Right lobe of liver (tissue), 6 donors: ENCODE data around the gene TMEM144. TPM values are rescaled to one million over a fixed set of nuclear protein-coding genes. Genes with fewer than 3 reads are reported as not detected.

Experiments
- ATAC-seq, 4 donors: fragments of 200-7000 bp; cut with Tn5 transposase; one replicate each; pipeline ENCODE4 v1.9.1; 2020; ENCODE audit warnings: mild to moderate bottlenecking in 4 of 4, moderate library complexity in 4 of 4
- DNase-seq, 3 donors: peaks; one replicate each; pipeline ENCODE4 v3.0.0-alpha.2; 2020
- H3K27ac ChIP-seq, 3 donors: fragments of 200-600 bp; one replicate each; pipeline ENCODE4 v1.8.0; 2022
- H3K27me3 ChIP-seq, 2 donors: fragments of 200-600 bp; one replicate each; pipeline ENCODE4 v1.8.0; 2022
- H3K36me3 ChIP-seq, 4 donors: fragments of 200-600 bp; sonication (generic) in 1 of 4; one replicate each; pipeline versions ENCODE4 v1.5.1 to v1.8.0; 2017 to 2022; ENCODE audit warnings: control low read depth in 1 of 4
- H3K4me1 ChIP-seq, 4 donors: fragments of 200-600 bp; sonication (generic) in 1 of 4; one replicate each; pipeline versions ENCODE4 v1.5.1 to v1.8.0; 2017 to 2022; ENCODE audit warnings: control low read depth in 1 of 4
- H3K4me3 ChIP-seq, 3 donors: fragments of 200-600 bp; one replicate each; pipeline ENCODE4 v1.8.0; 2022
- H3K9me3 ChIP-seq, 4 donors: fragments of 200-600 bp; sonication (generic) in 1 of 4; one replicate each; pipeline versions ENCODE4 v1.5.1 to v1.8.0; 2017 to 2022; ENCODE audit warnings: control low read depth in 1 of 4
- CTCF ChIP-seq, 4 donors: fragments of 200-600 bp in 3 of 4; fragments of 450-650 bp in 1 of 4; IDR thresholded peaks; one replicate each; pipeline versions ENCODE4 v1.5.1 to v1.8.0; 2016 to 2022; ENCODE audit warnings: antibody characterized with exemption in 4 of 4, mild to moderate bottlenecking in 2 of 4
- POLR2A ChIP-seq: fragments of 450-650 bp; IDR thresholded peaks from one replicate; pipeline ENCODE4 v1.6.1; 2017; ENCODE audit warnings: antibody characterized with exemption, mild to moderate bottlenecking
- WGBS: methylation state at CpG from one replicate; pipeline ENCODE4 v1.1.6; 2018; ENCODE audit warnings: low coverage, low lambda C conversion rate; ENCODE audit not compliant: insufficient coverage; ENCODE audit errors: missing lambda C conversion rate; 5-methylcytosine and 5-hydroxymethylcytosine counted together
- intact Hi-C, 2 donors: fragments of 100-400 bp; cut with DNase I; formaldehyde crosslinking; loops; one replicate each; pipeline versions ENCODE4 v1.11.2 to v1.14.1; 2022
- total RNA-seq, 6 experiments: library from RNA; depleted of rRNA in 2 of 6; stranded (reverse); fragments of >200 nt in 2 of 6; fragmentation: NEBNext Ultra II Directional in 3 of 6; extraction: Animal tissue kit (Norgen Biotek cat#: 25700) in 3 of 6; gene quantifications; one replicate each; pipeline versions ENCODE4 v1.1.0 to v1.2.4, GENCODE V29; 2016 to 2023
- donor health status: DM: no; HTN: yes; CAD: no.
- donor health status: DM: no; HTN: no; CAD: no.
- donor health status: DM: no; HTN: no; CAD: no.
- donor health status: DM: no; HTN: yes; CAD: no.
- donor health status: DM: no; HTN: yes; CAD: no.

TMEM144 gene
- total RNA-seq, 6 experiments from 2014 or later, result 1.3 to 6.7 (median 2.1) TPM

GRCh38 chr4:158189422-158189821, 20.9 kb upstream of the TMEM144 start:
- ATAC-seq, result no peak

GRCh38 chr4:158190718-158191117, 19.6 kb upstream of the TMEM144 start:
- Histone ChIP-seq H3K27me3 (no peaks in the 10 kb centered on the region), H3K27ac (no peak overlapping the region), H3K36me3 (no peaks in the 10 kb centered on the region), H3K4me3 (no peak overlapping the region), H3K9me3 (no peaks in the 10 kb centered on the region), H3K4me1 (no peaks in the 10 kb centered on the region)
- intact Hi-C loops, result no loop called here
- no peak for TF ChIP-seq POLR2A
- TF ChIP-seq CTCF (IDR thresholded peaks at IDR 0.05), result no peak
- WGBS, result 56% methylated on average over 2 of the region's 2 CpGs
- DNase-seq, result no peak
- no peak for ATAC-seq

More at GRCh38 chr4:158189422-158189821, 20.9 kb upstream of the TMEM144 start:
- H3K4me3 ChIP-seq, result no peak overlapping the region
- no peaks in the 10 kb centered on the region for H3K9me3 ChIP-seq
- no peaks in the 10 kb centered on the region for H3K36me3 ChIP-seq
- DNase-seq, result no peak
- no peak overlapping the region for H3K27ac ChIP-seq
- no peaks in the 10 kb centered on the region for H3K4me1 ChIP-seq
- 60% methylated on average over 1 of the region's 1 CpG for WGBS
- no peaks in the 10 kb centered on the region for H3K27me3 ChIP-seq
- TF ChIP-seq CTCF (IDR thresholded peaks at IDR 0.05), result no peak
- TF ChIP-seq POLR2A, result no peak
- intact Hi-C loops, result no loop called here

GRCh38 chr4:158192439-158193158, 17.7 kb upstream of the TMEM144 start:
- no peak for DNase-seq
- intact Hi-C loops, result no loop called here
- TF ChIP-seq CTCF (IDR thresholded peaks at IDR 0.05) (no peak), POLR2A (no peak)
- no peak overlapping the region for H3K27ac ChIP-seq
- no peaks in the 10 kb centered on the region for H3K9me3 ChIP-seq
- no peak for ATAC-seq
- no peak overlapping the region for H3K4me3 ChIP-seq
- no peaks in the 10 kb centered on the region for H3K36me3 ChIP-seq
- H3K4me1 ChIP-seq, result no peaks in the 10 kb centered on the region
- WGBS, result 69% methylated on average over 4 of the region's 5 CpGs
- no peaks in the 10 kb centered on the region for H3K27me3 ChIP-seq

- H3K27me3 ChIP-seq, result no peaks in the 10 kb centered on the region
- no peaks in the 10 kb centered on the region for H3K36me3 ChIP-seq
- DNase-seq (no peak), ATAC-seq (peak; percentile 75 to 87 (median 79))
- intact Hi-C loops, result no loop called here
- TF ChIP-seq POLR2A, result no peak
- peak; percentile 54 to 63 (median 59) for TF ChIP-seq CTCF (IDR thresholded peaks at IDR 0.05)
- WGBS, result 30% methylated on average over 3 of the region's 3 CpGs
- no peak overlapping the region for H3K4me3 ChIP-seq
- no peak overlapping the region for H3K27ac ChIP-seq
- H3K4me1 ChIP-seq, result no peaks in the 10 kb centered on the region
- H3K9me3 ChIP-seq, result no peaks in the 10 kb centered on the region
These were observed 17.0 kb upstream of the TMEM144 start for GRCh38 chr4:158193171-158193749.
